ENCODE data around the gene COL5A1.
"Not testable (repeated sequence)": the region's sequence is repeated elsewhere in the genome, so short reads cannot be mapped to it uniquely, and the experiment has no call there.

Gene COL5A1

GRCh38 chr9:134641990-134642384, 384 bp downstream of the COL5A1 start:
- DNase-seq: no peak

- no peak for DNase-seq
Observed at GRCh38 chr9:134642385-134643181, 980 bp downstream of the COL5A1 start.

GRCh38 chr9:134643222-134643671, 1.6 kb downstream of the COL5A1 start:
- no peak for DNase-seq

- not testable (repeated sequence) for DNase-seq
Observed at GRCh38 chr9:134644401-134644724, 2.8 kb downstream of the COL5A1 start.

GRCh38 chr9:134644725-134645606, 3.4 kb downstream of the COL5A1 start:
- no peak for DNase-seq

GRCh38 chr9:134645607-134646365, 4.2 kb downstream of the COL5A1 start:
- no peak for DNase-seq

GRCh38 chr9:134647359-134648080, 5.9 kb downstream of the COL5A1 start:
- no peak for DNase-seq

GRCh38 chr9:134648701-134649530, 7.3 kb downstream of the COL5A1 start:
- DNase-seq: no peak

GRCh38 chr9:134650431-134651190, 9.0 kb downstream of the COL5A1 start:
- no peak for DNase-seq

GRCh38 chr9:134651226-134651905, 9.8 kb downstream of the COL5A1 start:
- DNase-seq: no peak

- no peak for DNase-seq
Observed at GRCh38 chr9:134652291-134653225, 11.0 kb downstream of the COL5A1 start.

- DNase-seq: no peak
Observed at GRCh38 chr9:134653259-134654009, 11.8 kb downstream of the COL5A1 start.

- no peak for DNase-seq
Observed at GRCh38 chr9:134655101-134655500, 13.5 kb downstream of the COL5A1 start.

- DNase-seq: no peak
Observed at GRCh38 chr9:134655586-134656333, 14.2 kb downstream of the COL5A1 start.

- no peak for DNase-seq
Observed at GRCh38 chr9:134656334-134657006, 14.9 kb downstream of the COL5A1 start.

GRCh38 chr9:134657666-134658377, 16.2 kb downstream of the COL5A1 start:
- no peak for DNase-seq
